HG03457 (cell line): Measurements from ENCODE around the gene DNAJC4.

ENCODE experiments used
- ATAC-seq: cut with Tn5 transposase; IDR thresholded peaks from one replicate; pipeline ENCODE4 v1.9.1; 2021; ENCODE audit warnings: moderate number of reproducible peaks; ENCODE audit not compliant: unreplicated experiment

Gene DNAJC4

GRCh38 chr11:64208086-64208795 lies 22.1 kb upstream of the DNAJC4 start:
- ATAC-seq, result no peak

GRCh38 chr11:64208796-64209562 lies 21.4 kb upstream of the DNAJC4 start:
- ATAC-seq, result no peak

GRCh38 chr11:64209563-64209843 lies 20.8 kb upstream of the DNAJC4 start:
- no peak for ATAC-seq

GRCh38 chr11:64210301-64211020 lies 19.9 kb upstream of the DNAJC4 start:
- no peak for ATAC-seq

GRCh38 chr11:64211181-64211872 lies 19.0 kb upstream of the DNAJC4 start:
- no peak for ATAC-seq

DNA sequence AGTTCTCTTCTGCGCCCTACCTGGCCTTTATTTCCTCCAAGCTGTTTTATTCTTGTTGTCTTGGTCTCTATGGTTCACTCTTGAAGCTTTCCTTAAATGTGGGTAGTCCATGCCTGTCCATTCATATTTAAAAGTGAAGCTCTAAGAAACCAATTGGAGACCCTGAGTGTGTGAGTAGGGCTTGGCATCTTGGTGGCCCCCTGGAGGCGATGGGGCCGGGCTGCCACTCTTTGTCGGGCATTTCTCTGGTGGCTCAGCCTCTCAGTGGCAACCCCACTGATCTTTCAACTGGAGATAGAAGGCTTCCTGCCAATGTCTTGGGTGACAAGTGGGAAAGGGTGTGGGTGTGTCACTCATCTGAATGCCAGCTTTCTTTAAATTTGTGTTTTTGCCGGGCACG lies 13.5 kb upstream of the DNAJC4 start:
- ATAC-seq, result no peak

DNA sequence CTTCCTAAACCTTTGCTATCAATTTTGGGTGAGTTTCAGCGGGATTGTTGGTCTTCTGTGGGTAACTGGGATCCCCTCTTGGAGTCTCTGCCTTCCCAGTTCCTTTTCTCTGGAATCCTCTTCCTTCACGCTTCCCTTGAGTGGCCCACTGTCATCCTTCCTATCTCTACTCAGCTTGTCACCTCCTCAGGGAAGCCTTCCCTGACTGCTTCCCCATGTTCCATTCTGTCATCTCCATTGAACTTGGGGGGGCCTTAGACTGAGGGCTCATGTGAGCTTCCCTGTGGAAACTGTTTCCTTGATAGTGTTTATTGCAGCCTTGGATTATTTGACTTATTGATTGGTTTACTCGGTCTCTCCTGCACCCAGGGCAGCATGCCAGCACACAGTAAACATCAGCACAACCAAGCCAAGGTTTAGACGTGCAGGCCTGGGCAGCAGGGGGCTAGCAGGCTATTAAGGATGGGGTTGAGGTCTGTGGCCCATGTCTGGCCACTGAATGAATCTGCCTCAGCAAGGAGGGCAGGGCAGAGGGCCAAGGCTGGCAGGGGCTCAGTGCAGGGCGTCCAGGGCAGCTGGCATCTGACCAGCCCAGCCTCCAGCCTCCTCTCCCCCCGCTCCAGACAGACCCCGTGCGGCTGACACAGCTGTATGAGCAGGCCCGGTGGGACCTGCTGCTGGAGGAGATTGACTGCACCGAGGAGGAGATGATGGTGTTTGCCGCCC lies 11.6 kb upstream of the DNAJC4 start:
- ATAC-seq, result no peak

DNA sequence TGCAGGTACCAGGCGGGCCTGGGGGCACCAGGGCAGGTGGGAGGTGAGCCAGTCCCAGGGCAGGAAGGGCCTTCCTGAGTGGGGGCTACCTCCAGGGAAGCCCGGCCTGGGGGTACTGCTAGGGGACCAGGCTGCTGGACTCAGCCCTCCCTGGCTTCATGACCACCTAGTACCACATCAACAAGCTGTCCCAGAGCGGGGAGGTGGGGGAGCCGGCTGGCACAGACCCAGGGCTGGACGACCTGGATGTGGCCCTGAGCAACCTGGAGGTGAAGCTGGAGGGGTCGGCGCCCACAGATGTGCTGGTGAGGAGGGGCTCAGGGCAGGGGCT lies 11.0 kb upstream of the DNAJC4 start:
- no peak for ATAC-seq

DNA sequence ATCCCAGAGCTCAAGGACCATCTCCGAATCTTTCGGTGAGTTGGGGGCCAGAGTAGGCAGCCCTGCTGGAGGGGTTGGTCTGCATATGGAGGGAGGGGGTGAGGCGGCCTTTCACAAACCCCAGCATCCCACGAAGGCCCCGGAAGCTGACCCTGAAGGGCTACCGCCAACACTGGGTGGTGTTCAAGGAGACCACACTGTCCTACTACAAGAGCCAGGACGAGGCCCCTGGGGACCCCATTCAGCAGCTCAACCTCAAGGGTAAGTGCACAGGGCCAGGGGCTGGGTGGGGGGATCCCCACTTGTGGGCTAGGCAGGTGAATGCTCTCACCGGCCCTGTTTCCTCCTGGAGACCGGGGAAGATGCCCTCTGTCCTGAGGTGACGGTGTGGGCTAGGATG lies 10.6 kb upstream of the DNAJC4 start:
- ATAC-seq, result no peak

GRCh38 chr11:64220271-64220670 lies 10.1 kb upstream of the DNAJC4 start:
- ATAC-seq, result no peak

DNA sequence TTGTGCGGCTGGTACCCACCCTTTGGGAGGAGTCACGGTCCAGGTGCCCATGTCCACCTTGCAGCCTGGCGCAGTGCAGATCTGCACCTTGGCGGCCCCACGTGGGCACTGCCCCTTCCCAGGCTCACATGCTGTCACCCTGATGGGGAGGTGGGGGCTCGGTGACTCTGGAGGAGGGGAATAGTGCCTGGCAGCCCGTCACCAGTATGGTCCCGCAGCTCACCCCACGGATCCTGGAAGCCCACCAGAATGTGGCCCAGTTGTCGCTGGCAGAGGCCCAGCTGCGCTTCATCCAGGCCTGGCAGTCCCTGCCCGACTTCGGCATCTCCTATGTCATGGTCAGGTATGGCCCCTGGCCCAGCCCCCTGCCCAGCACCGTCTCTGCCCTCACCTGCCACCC lies 9.6 kb upstream of the DNAJC4 start:
- ATAC-seq, result no peak

DNA sequence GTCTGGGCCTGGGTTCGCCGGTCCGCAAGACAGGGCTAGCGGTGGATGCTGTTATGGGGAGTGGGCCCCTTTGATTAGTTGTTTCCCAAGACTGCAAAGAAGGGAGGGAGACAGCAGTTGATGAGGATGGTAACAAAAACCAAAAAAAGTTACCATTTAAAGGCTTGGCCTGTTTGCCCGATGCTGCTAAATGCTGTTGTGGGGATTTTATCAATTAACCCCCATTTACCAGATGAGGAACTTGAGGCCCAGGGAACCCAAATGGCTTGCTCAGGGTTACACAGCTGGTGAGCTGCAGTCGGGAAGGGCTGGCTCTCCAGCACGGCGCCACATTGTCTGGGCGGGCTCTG lies 7.7 kb upstream of the DNAJC4 start:
- ATAC-seq, result no peak

DNA sequence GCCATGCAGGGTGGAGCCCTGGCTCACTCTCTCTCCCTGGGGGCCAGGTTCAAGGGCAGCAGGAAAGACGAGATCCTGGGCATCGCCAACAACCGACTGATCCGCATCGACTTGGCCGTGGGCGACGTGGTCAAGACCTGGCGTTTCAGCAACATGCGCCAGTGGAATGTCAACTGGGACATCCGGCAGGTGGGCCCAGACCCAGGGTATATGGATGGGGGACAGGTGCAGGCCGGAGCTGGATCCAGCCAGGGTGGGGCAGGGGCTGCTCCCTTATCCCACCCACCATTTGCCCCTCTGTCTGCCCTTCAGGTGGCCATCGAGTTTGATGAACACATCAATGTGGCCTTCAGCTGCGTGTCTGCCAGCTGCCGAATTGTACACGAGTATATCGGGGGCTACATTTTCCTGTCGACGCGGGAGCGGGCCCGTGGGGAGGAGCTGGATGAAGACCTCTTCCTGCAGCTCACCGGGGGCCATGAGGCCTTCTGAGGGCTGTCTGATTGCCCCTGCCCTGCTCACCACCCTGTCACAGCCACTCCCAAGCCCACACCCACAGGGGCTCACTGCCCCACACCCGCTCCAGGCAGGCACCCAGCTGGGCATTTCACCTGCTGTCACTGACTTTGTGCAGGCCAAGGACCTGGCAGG lies 7.2 kb upstream of the DNAJC4 start:
- no peak for ATAC-seq

GRCh38 chr11:64224151-64224890 lies 6.0 kb upstream of the DNAJC4 start:
- ATAC-seq, result no peak

- no peak for ATAC-seq
Measured at GRCh38 chr11:64224891-64225607, 5.3 kb upstream of the DNAJC4 start.

GRCh38 chr11:64225608-64226506 lies 4.5 kb upstream of the DNAJC4 start, which contains the start of the genes NUDT22 and TRPT1:
NUDT22 (plus strand) TSS chr11:64226274; CDS start chr11:64226653, 379 bp downstream.
TRPT1 (minus strand) TSS chr11:64226186; CDS start chr11:64225860, 326 bp downstream.
- no peak for ATAC-seq

DNA sequence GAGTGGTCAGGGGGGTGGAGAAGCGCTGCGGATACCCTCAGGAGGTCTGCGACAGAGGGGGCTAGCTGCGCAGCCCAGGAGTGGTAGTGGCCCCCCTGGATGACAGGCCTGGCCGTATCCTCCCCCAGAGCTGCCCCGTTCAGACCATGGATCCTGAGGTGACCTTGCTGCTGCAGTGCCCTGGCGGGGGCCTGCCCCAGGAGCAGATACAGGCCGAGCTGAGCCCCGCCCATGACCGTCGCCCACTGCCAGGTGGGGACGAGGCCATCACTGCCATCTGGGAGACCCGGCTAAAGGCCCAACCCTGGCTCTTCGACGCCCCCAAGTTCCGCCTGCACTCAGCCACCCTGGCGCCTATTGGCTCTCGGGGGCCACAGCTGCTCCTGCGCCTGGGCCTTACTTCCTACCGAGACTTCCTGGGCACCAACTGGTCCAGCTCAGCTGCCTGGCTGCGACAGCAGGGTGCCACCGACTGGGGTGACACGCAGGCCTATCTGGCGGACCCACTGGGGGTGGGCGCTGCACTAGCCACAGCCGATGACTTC lies 3.8 kb upstream of the DNAJC4 start:
- no peak for ATAC-seq
